Breast epithelium (tissue), 4 donors: ENCODE data around the gene LRGUK. TPM values are rescaled to one million over a fixed set of nuclear protein-coding genes. Genes with fewer than 3 reads are reported as not detected.

Experiments
- DNase-seq, 2 donors: peaks; one replicate each; pipeline ENCODE4 v3.0.0-alpha.2; 2019; ENCODE audit warnings: low spot score in 2 of 2
- H3K27ac ChIP-seq, 2 donors: fragments of 200-600 bp; sonication (generic) in 1 of 2; one replicate each; pipeline ENCODE4 v1.5.1; 2016 to 2019; ENCODE audit warnings: mild to moderate bottlenecking in 1 of 2
- H3K27me3 ChIP-seq, 2 donors: fragments of 200-600 bp; sonication (generic) in 1 of 2; one replicate each; pipeline versions ENCODE4 v1.5.1 to v1.6.0; 2017 to 2019; ENCODE audit warnings: control low read depth in 1 of 2, mild to moderate bottlenecking in 1 of 2
- H3K36me3 ChIP-seq: fragments of 200-600 bp; one replicate; pipeline ENCODE4 v1.5.1; 2019
- H3K4me1 ChIP-seq, 2 donors: fragments of 200-600 bp; sonication (generic); one replicate each; pipeline ENCODE4 v1.5.1; 2016 to 2019; ENCODE audit warnings: control low read depth in 1 of 2
- H3K4me3 ChIP-seq, 3 donors: fragments of 200-600 bp; sonication (generic); 1 replicate in 2 of 3; 2 replicates in 1 of 3; pipeline ENCODE4 v1.5.1; 2016 to 2019; ENCODE audit warnings: mild to moderate bottlenecking in 3 of 3, moderate library complexity in 2 of 3
- H3K9me3 ChIP-seq, 2 donors: fragments of 200-600 bp; sonication (generic) in 1 of 2; one replicate each; pipeline ENCODE4 v1.5.1; 2016 to 2019; ENCODE audit warnings: control low read depth in 1 of 2
- CTCF ChIP-seq, 3 donors: fragments of 450-650 bp; IDR thresholded peaks; one replicate each; pipeline ENCODE4 v1.5.1; 2016 to 2017; ENCODE audit warnings: antibody characterized with exemption in 3 of 3, mild to moderate bottlenecking in 3 of 3, moderate library complexity in 3 of 3
- POLR2A ChIP-seq: fragments of 450-650 bp; IDR thresholded peaks from one replicate; pipeline ENCODE4 v1.6.1; 2016; ENCODE audit warnings: antibody characterized with exemption, mild to moderate bottlenecking, moderate library complexity
- POLR2AphosphoS5 ChIP-seq, 3 donors: sonication (generic); formaldehyde crosslinking; IDR thresholded peaks; one replicate each; pipeline ENCODE4 v1.6.1; 2017; ENCODE audit warnings: antibody characterized with exemption in 3 of 3
- intact Hi-C: fragments of 100-400 bp; cut with DNase I; formaldehyde crosslinking; loops from one replicate; pipeline ENCODE4 v1.15.1; 2023; ENCODE audit warnings: low total_unique reads
- total RNA-seq, 3 donors: library from RNA; depleted of rRNA; stranded (reverse); fragments of >200 nt; gene quantifications; one replicate each; pipeline ENCODE4 v1.1.0, GENCODE V29; 2016

LRGUK gene
- total RNA-seq, 3 donors from 2014 or later: 0.96 to 2.6 (median 1.6) TPM

- no peak for TF ChIP-seq CTCF (IDR thresholded peaks at IDR 0.05)
- TF ChIP-seq POLR2AphosphoS5 (IDR thresholded peaks at IDR 0.05): no peak
- no peak for TF ChIP-seq POLR2A
- no peaks in the 10 kb centered on the region for H3K36me3 ChIP-seq
- no peak overlapping the region for H3K4me3 ChIP-seq
- H3K27ac ChIP-seq: no peak overlapping the region
- peaks cover 3 to 15% of the 10 kb centered on the region in 2 donors for H3K9me3 ChIP-seq
- no peaks in the 10 kb centered on the region for H3K27me3 ChIP-seq
- intact Hi-C loops: no loop called here
- DNase-seq: no peak
- H3K4me1 ChIP-seq: no peaks in the 10 kb centered on the region
Observed at GRCh38 chr7:134084488-134085144, 42.5 kb upstream of the LRGUK start.

- H3K36me3 ChIP-seq: no peaks in the 10 kb centered on the region
- DNase-seq: no peak
- intact Hi-C loops: no loop called here
- peaks cover 3 to 15% of the 10 kb centered on the region in 2 donors for H3K9me3 ChIP-seq
- no peak overlapping the region for H3K27ac ChIP-seq
- no peaks in the 10 kb centered on the region for H3K4me1 ChIP-seq
- H3K27me3 ChIP-seq: no peaks in the 10 kb centered on the region
- TF ChIP-seq POLR2AphosphoS5 (IDR thresholded peaks at IDR 0.05) (no peak), POLR2A (no peak), CTCF (IDR thresholded peaks at IDR 0.05) (no peak)
- no peak overlapping the region for H3K4me3 ChIP-seq
Observed at GRCh38 chr7:134085311-134085710, 41.8 kb upstream of the LRGUK start.

- Histone ChIP-seq H3K27me3 (no peaks in the 10 kb centered on the region), H3K27ac (no peak overlapping the region), H3K9me3 (peaks cover 3 to 19% of the 10 kb centered on the region in 2 donors), H3K36me3 (no peaks in the 10 kb centered on the region), H3K4me1 (no peaks in the 10 kb centered on the region), H3K4me3 (no peak overlapping the region)
- no peak for DNase-seq
- TF ChIP-seq POLR2AphosphoS5 (IDR thresholded peaks at IDR 0.05) (no peak), POLR2A (no peak), CTCF (IDR thresholded peaks at IDR 0.05) (no peak)
- intact Hi-C loops: no loop called here
Observed at GRCh38 chr7:134086998-134087735, 40.0 kb upstream of the LRGUK start.

- intact Hi-C loops: no loop called here
- Histone ChIP-seq H3K27ac (no peak overlapping the region), H3K4me3 (no peak overlapping the region), H3K36me3 (no peaks in the 10 kb centered on the region), H3K9me3 (peaks cover 3 to 19% of the 10 kb centered on the region in 2 donors), H3K27me3 (no peaks in the 10 kb centered on the region), H3K4me1 (no peaks in the 10 kb centered on the region)
- TF ChIP-seq POLR2AphosphoS5 (IDR thresholded peaks at IDR 0.05) (no peak), CTCF (IDR thresholded peaks at IDR 0.05) (no peak), POLR2A (no peak)
- no peak for DNase-seq
Observed at GRCh38 chr7:134088199-134088598, 38.9 kb upstream of the LRGUK start.

GRCh38 chr7:134089446-134089845 lies 37.7 kb upstream of the LRGUK start:
- intact Hi-C loops: no loop called here

More at GRCh38 chr7:134089446-134089845, 37.7 kb upstream of the LRGUK start:
- no peak for DNase-seq
- no peak overlapping the region for H3K4me3 ChIP-seq
- H3K36me3 ChIP-seq: no peaks in the 10 kb centered on the region
- no peaks in the 10 kb centered on the region for H3K27me3 ChIP-seq
- TF ChIP-seq POLR2A (no peak), POLR2AphosphoS5 (IDR thresholded peaks at IDR 0.05) (no peak), CTCF (IDR thresholded peaks at IDR 0.05) (no peak)
- no peaks in the 10 kb centered on the region for H3K4me1 ChIP-seq
- no peak overlapping the region for H3K27ac ChIP-seq
- peaks cover 3 to 19% of the 10 kb centered on the region in 2 donors for H3K9me3 ChIP-seq
